ENCODE measurements around the gene TSEN15. TPM values are rescaled to one million over a fixed set of nuclear protein-coding genes. Genes with fewer than 3 reads are reported as not detected.
A peak's percentile ranks its signal among the peaks of the same experiment; 100 is the strongest.

The TSEN15 gene
- total RNA-seq, 1 experiment from 2014 or later: 31.1 TPM

- TF ChIP-seq CTCF (IDR thresholded peaks at IDR 0.05 in 2 of 3, conservative IDR thresholded peaks at IDR 0.05 in 1 of 3; ENCODE audit: borderline replicate concordance in 1 of 3, insufficient read depth in 1 of 3, low read depth in 2 of 3, low read length in 2 of 3) (no peak), POLR2A (IDR thresholded peaks at IDR 0.05; ENCODE audit: borderline replicate concordance, extremely low read depth, insufficient read depth, insufficient read length) (no peak), SP1 (IDR thresholded peaks at IDR 0.05; ENCODE audit: low read depth) (peak; percentile 55; the same call in 1 of the 2 replicates), CBX3 (IDR thresholded peaks at IDR 0.05; ENCODE audit: low read depth) (no peak), CEBPB (IDR thresholded peaks at IDR 0.05; ENCODE audit: low read depth) (0 out of 2 replicates have a peak, but pooled peaks have one; percentile 14), RAD21 (IDR thresholded peaks at IDR 0.05; ENCODE audit: low read depth) (no peak), FOSL1 (IDR thresholded peaks at IDR 0.05; ENCODE audit: low read depth) (no peak), TCF7L2 (IDR thresholded peaks at IDR 0.05; ENCODE audit: borderline replicate concordance, extremely low read depth, insufficient read depth, insufficient read length) (peak; percentile 84), EZH2 (IDR thresholded peaks at IDR 0.05) (no peak), POLR2AphosphoS5 (IDR thresholded peaks at IDR 0.05; ENCODE audit: low read depth, low read length) (no peak), EGR1 (IDR thresholded peaks at IDR 0.05; ENCODE audit: low read depth) (no peak)
Observed at GRCh38 chr1:184025242-184025675, 26.3 kb upstream of the TSEN15 start (continued).

- ATAC-seq: no peak
- H3K4me1 ChIP-seq (ENCODE audit: control insufficient read depth in 1 of 2, insufficient read depth in 2 of 2, low read length in 2 of 2): peaks cover 2 to 15% of the 10 kb centered on the region in 2 experiments; a peak in 2 of 4 replicates
- no TSS peak for BruUV-seq (replicated peaks)
- intact Hi-C loops (cut with micrococcal nuclease): no loop called here
- no peak overlapping the region for H2AFZ ChIP-seq (ENCODE audit: low read depth, low read length, poor library complexity, severe bottlenecking)
- ChIA-PET CTCF (interaction anchor here (1.1 kb wide), 1 partner anchor 112 kb away, joined by 3 read pairs; no protein-coding TSS in a partner anchor), POLR2A (no interaction called here), RAD21 (ENCODE audit: low non-redundant PET in 1 of 2, low total read pairs in 2 of 2, uncharacterized antibody in 2 of 2, unreplicated experiment in 2 of 2) (no interaction called here)
- no peak overlapping the region for H3K27ac ChIP-seq (ENCODE audit: low read depth, low read length)
- no peaks in the 10 kb centered on the region for H3K9me3 ChIP-seq (ENCODE audit: control insufficient read depth in 1 of 2, insufficient read depth in 1 of 2, low read depth in 1 of 2, low read length in 2 of 2)
- TF ChIP-seq RAD21 (IDR thresholded peaks at IDR 0.05; ENCODE audit: low read depth) (no peak), JUND (IDR thresholded peaks at IDR 0.05) (no peak), YY1 (IDR thresholded peaks at IDR 0.05; ENCODE audit: extremely low read depth, insufficient replicate concordance, low read depth, low read length) (no peak), MAX (IDR thresholded peaks at IDR 0.05) (no peak), REST (IDR thresholded peaks at IDR 0.05; ENCODE audit: low read depth) (no peak), EZH2phosphoT487 (IDR thresholded peaks at IDR 0.05; ENCODE audit: borderline replicate concordance) (no peak)
- H4K20me1 ChIP-seq (ENCODE audit: insufficient read depth): no peaks in the 10 kb centered on the region
- no peaks in the 10 kb centered on the region for H3K79me2 ChIP-seq (ENCODE audit: insufficient read depth, low read length)
- H3K9ac ChIP-seq (ENCODE audit: low read length): no peak overlapping the region
- no peaks in the 10 kb centered on the region for H3K27me3 ChIP-seq (ENCODE audit: insufficient read depth, low read length)
- H3K4me3 ChIP-seq (replicated peaks in 1 of 2; ENCODE audit: low read depth in 1 of 2, low read length in 2 of 2): no peak overlapping the region
- no peaks in the 10 kb centered on the region for H3K9me2 ChIP-seq (ENCODE audit: insufficient read depth)
- no peaks in the 10 kb centered on the region for H3K36me3 ChIP-seq (ENCODE audit: control insufficient read depth in 1 of 2, insufficient read depth in 2 of 2, low read length in 2 of 2)
- DNase-seq (ENCODE audit: low read depth, low spot score): no peak
- H3K4me2 ChIP-seq (ENCODE audit: low read length): no peak overlapping the region
Observed at GRCh38 chr1:184027826-184028695, 23.5 kb upstream of the TSEN15 start.
